HT1080 (cell line): ENCODE data around the gene MALRD1. TPM values are rescaled to one million over a fixed set of nuclear protein-coding genes. Genes with fewer than 3 reads are reported as not detected.
"Not testable (repeated sequence)": the region's sequence is repeated elsewhere in the genome, so short reads cannot be mapped to it uniquely, and the experiment has no call there.

Experiments used
- DNase-seq: peaks from one replicate; pipeline ENCODE4 v3.0.0-alpha.2; 2015; ENCODE audit warnings: low read depth
- small RNA-seq: library from RNA; depleted of rRNA; stranded (forward); fragments of <200 nt; gene quantifications from one replicate; pipeline ENCODE3, GENCODE V24; 2014
- total RNA-seq: library from RNA; depleted of rRNA; stranded (reverse); fragments of >200 nt; shearing (Covaris generic); gene quantifications from 2 replicates; pipeline ENCODE4 v1.2.3, GENCODE V29; 2014

Gene MALRD1
- total RNA-seq, 1 experiment from 2014 or later = not detected

DNA sequence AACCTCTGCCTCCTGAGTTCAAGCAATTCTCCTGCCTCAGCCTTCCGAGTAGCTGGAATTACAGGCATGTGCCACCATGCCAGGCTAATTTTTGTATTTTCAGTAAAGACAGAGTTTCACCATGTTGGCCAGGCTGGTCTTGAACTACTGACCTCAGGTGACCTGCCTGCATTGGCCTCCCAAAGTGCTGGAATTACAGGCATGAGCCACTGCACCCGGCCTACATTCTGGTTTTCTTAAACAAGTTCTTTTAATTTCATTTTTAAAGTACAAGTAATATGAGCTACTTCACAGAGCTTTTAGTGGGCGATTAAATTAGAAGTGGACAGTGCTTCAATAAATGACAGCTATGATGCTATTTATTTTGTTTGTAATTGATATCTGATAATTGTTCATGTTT lies 721.2 kb downstream of the MALRD1 start:
- DNase-seq = not testable (repeated sequence)

DNA sequence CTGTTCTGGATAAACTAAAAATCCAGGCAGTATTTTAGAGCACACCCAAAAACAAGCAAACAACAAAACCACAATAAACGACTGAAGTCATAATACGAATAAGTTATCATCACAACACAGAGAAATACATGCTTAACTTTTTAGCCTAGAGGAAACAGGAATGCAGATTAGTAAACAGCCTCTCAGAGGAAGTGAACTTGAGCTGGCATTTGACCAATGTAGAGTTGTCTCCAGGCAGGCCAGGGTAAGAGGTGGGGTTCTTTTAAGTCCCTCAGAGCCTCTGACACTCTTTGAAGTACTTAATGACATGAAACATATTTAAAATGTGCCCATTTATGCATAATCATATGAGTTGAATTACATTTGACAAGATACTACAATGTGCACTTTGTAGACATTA lies 724.4 kb downstream of the MALRD1 start:
- no peak for DNase-seq

DNA sequence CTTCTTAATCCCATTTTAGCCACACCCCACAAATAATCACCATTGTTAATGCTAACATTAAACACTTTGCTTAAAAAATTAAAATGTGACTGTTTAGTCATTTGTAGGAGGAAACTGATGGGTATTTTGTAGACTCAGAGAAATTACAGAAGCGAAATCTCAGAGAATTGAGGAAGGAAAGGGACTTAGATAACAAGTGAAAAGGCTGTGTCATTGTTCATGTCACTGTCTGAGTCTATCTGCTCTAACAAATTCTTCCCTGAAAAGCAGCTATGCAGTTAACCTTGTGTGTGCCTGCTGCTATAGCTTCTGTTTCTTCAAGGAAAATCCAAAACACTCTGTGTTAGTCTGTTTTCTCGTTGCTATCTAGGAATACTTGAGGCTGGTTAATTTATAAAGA lies 726.7 kb downstream of the MALRD1 start:
- DNase-seq = no peak

DNA sequence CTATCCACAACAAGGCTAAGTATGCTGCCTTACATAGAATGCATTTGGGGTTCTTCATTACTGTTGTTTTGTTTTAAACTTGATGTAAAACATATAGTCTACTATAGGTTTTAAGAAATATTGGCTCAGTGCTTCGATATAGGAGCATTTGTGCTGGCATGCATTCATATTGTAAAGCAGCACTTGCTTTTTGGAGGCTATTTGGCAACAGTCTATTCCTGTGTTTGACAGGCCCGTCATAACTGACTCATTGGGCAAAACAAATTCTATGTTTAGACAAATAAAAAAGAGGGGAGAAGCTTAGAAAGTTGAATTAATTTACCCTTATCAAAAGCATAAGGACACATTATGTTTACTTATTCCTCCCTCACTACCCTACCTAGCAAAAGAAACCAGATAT lies 729.2 kb downstream of the MALRD1 start:
- no peak for DNase-seq

DNA sequence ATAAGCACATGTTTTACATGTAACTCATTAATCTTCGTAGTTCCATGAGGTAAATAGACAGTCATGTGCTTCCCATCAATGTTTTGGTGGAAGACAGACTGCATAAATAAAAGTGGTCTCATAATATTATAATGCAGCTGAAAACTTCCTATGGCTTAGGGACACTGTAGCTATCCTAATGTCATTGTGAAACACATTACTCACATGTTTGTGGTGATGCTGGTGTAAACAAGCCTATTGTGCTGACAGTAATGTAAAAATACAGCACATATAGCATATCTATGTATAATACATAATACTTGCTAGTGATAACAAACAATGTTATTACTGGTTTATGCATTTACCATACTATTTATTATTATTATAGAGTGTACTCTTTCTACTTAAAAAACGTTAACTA lies 730.4 kb downstream of the MALRD1 start:
- DNase-seq = no peak

DNA sequence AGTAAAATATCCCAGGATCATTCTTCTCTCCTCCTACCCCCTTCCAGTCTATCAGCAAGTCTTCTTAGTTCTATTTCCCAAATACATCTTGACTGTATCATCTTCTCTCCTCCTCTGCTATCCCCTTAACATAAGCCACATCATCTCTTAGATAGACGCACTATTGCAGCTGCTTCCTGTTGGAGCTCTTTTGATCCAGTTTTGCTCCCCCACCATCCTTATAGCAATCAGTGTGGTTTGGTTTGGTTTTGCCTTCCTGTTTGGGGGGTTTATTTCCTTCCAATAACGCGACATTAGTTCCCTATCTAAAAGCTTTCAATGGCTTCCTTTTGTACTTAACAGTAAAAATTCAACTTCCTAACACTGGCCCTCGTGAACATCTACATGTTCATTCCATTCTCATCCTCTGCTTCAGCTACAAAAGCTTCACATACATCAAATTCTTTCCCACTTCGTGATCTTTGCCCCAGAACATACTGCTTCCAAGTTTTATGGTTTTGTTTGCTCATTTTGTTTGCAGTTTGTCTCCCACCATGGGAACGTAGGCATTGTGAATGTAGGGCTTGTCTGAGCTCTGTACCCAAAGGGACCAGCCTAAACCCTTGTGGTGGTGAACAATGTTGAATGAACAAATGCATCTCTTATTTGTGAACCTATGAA lies 734.0 kb downstream of the MALRD1 start:
- no peak for DNase-seq

DNA sequence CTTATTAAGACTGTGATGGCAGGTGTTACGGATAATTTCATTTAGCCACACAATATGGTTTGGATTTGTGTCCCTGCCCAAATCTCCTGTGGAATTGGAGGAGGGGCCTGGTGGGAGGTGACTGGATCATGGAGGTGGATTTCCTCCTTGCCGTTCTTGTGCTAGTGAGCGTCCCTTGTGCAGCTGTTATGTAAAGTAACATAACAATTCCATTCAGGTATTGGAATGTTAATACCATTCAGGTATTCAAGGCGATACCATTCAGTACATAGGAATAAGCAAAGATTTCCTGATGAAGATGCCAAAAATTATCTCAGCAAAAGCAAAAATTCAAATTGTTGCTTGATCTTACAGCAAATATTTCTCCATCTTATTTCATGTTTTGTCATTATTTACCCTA lies 735.1 kb downstream of the MALRD1 start:
- no peak for DNase-seq

Small RNA genes within 50 kb of the gene (small RNA-seq; reads per million reads assigned to genes)
- gene AL354695.1 (not detected), gene HMGN1P20 (not detected), gene RF00012 (0.98 reads per million, percentile 73 among the genes with 10 or more reads in this experiment), gene RNA5SP303 (44.7 reads per million, percentile 94 among the genes with 10 or more reads in this experiment)
